GM12878 (cell line): Measurements from ENCODE around the gene PRAMEF4.
"Not testable (repeated sequence)": the region's sequence is repeated elsewhere in the genome, so short reads cannot be mapped to it uniquely, and the experiment has no call there.

Experiments
- DPF2 ChIP-seq: fragments of 450-650 bp; IDR thresholded peaks from 2 replicates; pipeline ENCODE4 v1.6.1; 2017; ENCODE audit warnings: mild to moderate bottlenecking
- EED ChIP-seq: sonication (generic); IDR thresholded peaks from 2 replicates; pipeline ENCODE4 v1.6.1; 2016; ENCODE audit warnings: antibody characterized with exemption, low read depth
- EP300 ChIP-seq, 2 experiments: fragments of 150-350 bp in 1 of 2; IDR thresholded peaks; 2 replicates each; pipeline ENCODE4 v1.6.1; 2011 to 2012; ENCODE audit warnings: low read depth in 2 of 2, low read length in 2 of 2, borderline replicate concordance in 1 of 2, improper control_type of control experiment in 1 of 2, inconsistent platforms in 1 of 2; ENCODE audit not compliant: control insufficient read depth in 1 of 2
- MXI1 ChIP-seq: fragments of 150-350 bp; IDR thresholded peaks from 2 replicates; pipeline ENCODE4 v1.6.1; 2011; ENCODE audit warnings: low read depth, mild to moderate bottlenecking, inconsistent platforms, low read length, improper control_type of control experiment
- MYC ChIP-seq: IDR thresholded peaks from 2 replicates; pipeline ENCODE4 v1.6.1; 2011; ENCODE audit warnings: mild to moderate bottlenecking, low read length, moderate library complexity, inconsistent platforms; ENCODE audit not compliant: insufficient read depth, insufficient replicate concordance, insufficient read length, severe bottlenecking
- POLR2A ChIP-seq: IDR thresholded peaks from 2 replicates; pipeline ENCODE4 v1.6.1; 2011; ENCODE audit warnings: low read depth, mild to moderate bottlenecking, low read length
- POLR2AphosphoS5 ChIP-seq: IDR thresholded peaks from 2 replicates; pipeline ENCODE4 v1.6.1; 2011; ENCODE audit warnings: mild to moderate bottlenecking, low read length, inconsistent platforms
- YBX1 ChIP-seq: fragments of 450-650 bp; IDR thresholded peaks from 2 replicates; pipeline ENCODE4 v1.6.1; 2016; ENCODE audit warnings: antibody characterized with exemption
- ZNF24 ChIP-seq: fragments of 450-650 bp; IDR thresholded peaks from 2 replicates; pipeline ENCODE4 v1.6.1; 2017; ENCODE audit warnings: antibody characterized with exemption, mild to moderate bottlenecking

GRCh38 chr1:12924368-12924767 lies 38.4 kb upstream of the PRAMEF4 start:
- not testable (repeated sequence) for TF ChIP-seq POLR2A; MXI1; YBX1; MYC; ZNF24; EP300 (IDR thresholded peaks at IDR 0.05; ENCODE audit: borderline replicate concordance in 1 of 2, control insufficient read depth in 1 of 2, low read depth in 2 of 2, low read length in 2 of 2); POLR2AphosphoS5; EED; DPF2
